Stomach (tissue), 9 donors: Measurements from ENCODE around the gene APCDD1L. TPM values are rescaled to one million over a fixed set of nuclear protein-coding genes. Genes with fewer than 3 reads are reported as not detected.

Experiments
- DNase-seq, 2 donors: peaks; one replicate each; pipeline versions ENCODE4 v3.0.0 to v3.0.0-alpha.2; 2013 to 2019
- H3K27ac ChIP-seq, 5 donors: fragments of 200-600 bp in 4 of 5; sonication (generic) in 4 of 5; one replicate each; pipeline ENCODE4 v1.5.1; 2013 to 2019; ENCODE audit warnings: mild to moderate bottlenecking in 1 of 5, moderate library complexity in 1 of 5
- H3K27me3 ChIP-seq, 3 donors: fragments of 200-600 bp; sonication (generic); one replicate each; pipeline ENCODE4 v1.5.1; 2017 to 2019; ENCODE audit warnings: mixed run types in 1 of 3
- H3K36me3 ChIP-seq, 4 donors: fragments of 200-600 bp; sonication (generic); 1 replicate in 3 of 4; 2 replicates in 1 of 4; pipeline ENCODE4 v1.5.1; 2016 to 2019
- H3K4me1 ChIP-seq, 4 donors: fragments of 200-600 bp; sonication (generic); one replicate each; pipeline ENCODE4 v1.5.1; 2016 to 2019
- H3K4me3 ChIP-seq, 4 donors: fragments of 200-600 bp; sonication (generic) in 3 of 4; one replicate each; pipeline ENCODE4 v1.5.1; 2016 to 2019; ENCODE audit warnings: mild to moderate bottlenecking in 1 of 4
- H3K9me3 ChIP-seq, 4 donors: fragments of 200-600 bp; sonication (generic); one replicate each; pipeline ENCODE4 v1.5.1; 2016 to 2019
- EP300 ChIP-seq: sonication (generic); formaldehyde crosslinking; IDR thresholded peaks from one replicate; pipeline ENCODE4 v1.6.1; 2017; ENCODE audit warnings: antibody characterized with exemption
- POLR2A ChIP-seq, 4 donors: fragments of 450-650 bp; IDR thresholded peaks; one replicate each; pipeline ENCODE4 v1.6.1; 2016; ENCODE audit warnings: antibody characterized with exemption in 4 of 4, control low read depth in 2 of 4, mild to moderate bottlenecking in 1 of 4, moderate library complexity in 1 of 4
- POLR2AphosphoS5 ChIP-seq, 3 donors: sonication (generic); formaldehyde crosslinking; IDR thresholded peaks; one replicate each; pipeline ENCODE4 v1.6.1; 2016; ENCODE audit warnings: antibody characterized with exemption in 3 of 3
- WGBS, 5 donors: extraction: QIAGEN DNeasy Blood & Tissue Kit in 3 of 5; methylation state at CpG; one replicate each; pipeline versions ENCODE4 v1.1.5 to v1.1.7; 2013 to 2018; 5-methylcytosine and 5-hydroxymethylcytosine counted together
- intact Hi-C: fragments of 100-400 bp; cut with DNase I; formaldehyde crosslinking; loops from one replicate; pipeline ENCODE4 v1.15.1; 2023; ENCODE audit warnings: low total_unique reads
- polyA plus RNA-seq, 3 donors: library from polyadenylated mRNA; stranded (reverse); fragments of 200-250 nt; gene quantifications; one replicate each; pipeline ENCODE4 v1.2.3, GENCODE V29; 2013
- total RNA-seq, 5 donors: library from RNA; depleted of rRNA; stranded (reverse); fragments of >200 nt; gene quantifications; one replicate each; pipeline versions ENCODE4 v1.1.0 to v1.2.3, GENCODE V29; 2014 to 2016
- TF ChIP-seq, protein P1 (sequence below), 7 experiments: fragments of 450-650 bp in 4 of 7; fragments of 200-600 bp in 3 of 7; sonication (generic) in 3 of 7; IDR thresholded peaks; one replicate each; pipeline ENCODE4 v1.5.1; 2016 to 2019; ENCODE audit warnings: antibody characterized with exemption in 7 of 7, control low read depth in 2 of 7, mild to moderate bottlenecking in 1 of 7
- donor health status: healthy with polysubstance abuse.
- donor health status: Bipolar disorder and iron deficiency.
- donor health status: healthy.

The APCDD1L gene
- total and polyA plus RNA-seq, 8 donors, result 0.12 to 2.0 (median 0.85) TPM; not detected in 4

DNA sequence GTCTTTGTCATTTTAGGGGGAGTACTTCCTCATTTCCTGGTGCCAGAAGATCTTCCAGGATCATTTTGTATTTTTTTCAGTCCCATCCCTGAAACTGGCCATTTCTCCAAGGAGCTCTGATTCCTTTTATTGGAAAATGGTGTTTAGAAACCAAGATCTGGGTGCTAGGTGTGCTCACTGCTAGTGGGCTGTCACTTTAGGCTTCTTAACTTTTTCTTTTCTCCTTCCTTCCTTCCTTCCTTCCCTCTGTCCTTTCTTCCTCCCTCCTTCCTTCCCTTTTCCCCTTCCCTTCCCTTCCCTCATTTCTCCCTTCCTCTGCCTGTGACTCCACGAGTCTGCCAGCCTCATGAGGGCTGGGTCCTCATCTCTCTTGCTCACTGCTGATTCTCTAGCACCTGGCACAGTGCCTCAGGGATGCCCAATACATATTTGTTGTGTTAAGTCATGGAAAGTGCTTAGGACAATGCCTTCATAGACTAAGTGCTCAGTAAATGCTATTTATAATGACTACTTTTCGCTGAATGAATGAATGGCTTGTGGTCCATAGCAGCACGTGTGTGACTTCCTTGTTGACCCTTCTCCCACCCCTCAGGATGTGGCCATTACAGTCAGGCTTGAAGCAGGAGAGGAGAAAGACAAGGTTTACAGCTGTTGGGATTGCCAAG is 36.9 kb downstream of the APCDD1L start:
- H3K4me1 ChIP-seq, result peaks cover 0 to 5% (median 1%) of the 10 kb centered on the region in 4 donors
- peaks cover 0 to 17% (median 11%) of the 10 kb centered on the region in 4 donors for H3K9me3 ChIP-seq
- 72 to 81% (median 77%) methylated on average over 3 of the region's 3 CpGs for WGBS, 5 donors
- TF ChIP-seq EP300, result no peak
- TF ChIP-seq POLR2A (IDR thresholded peaks at IDR 0.05), result no peak
- TF ChIP-seq POLR2AphosphoS5 (IDR thresholded peaks at IDR 0.05), result no peak
- TF ChIP-seq, protein P1, sequence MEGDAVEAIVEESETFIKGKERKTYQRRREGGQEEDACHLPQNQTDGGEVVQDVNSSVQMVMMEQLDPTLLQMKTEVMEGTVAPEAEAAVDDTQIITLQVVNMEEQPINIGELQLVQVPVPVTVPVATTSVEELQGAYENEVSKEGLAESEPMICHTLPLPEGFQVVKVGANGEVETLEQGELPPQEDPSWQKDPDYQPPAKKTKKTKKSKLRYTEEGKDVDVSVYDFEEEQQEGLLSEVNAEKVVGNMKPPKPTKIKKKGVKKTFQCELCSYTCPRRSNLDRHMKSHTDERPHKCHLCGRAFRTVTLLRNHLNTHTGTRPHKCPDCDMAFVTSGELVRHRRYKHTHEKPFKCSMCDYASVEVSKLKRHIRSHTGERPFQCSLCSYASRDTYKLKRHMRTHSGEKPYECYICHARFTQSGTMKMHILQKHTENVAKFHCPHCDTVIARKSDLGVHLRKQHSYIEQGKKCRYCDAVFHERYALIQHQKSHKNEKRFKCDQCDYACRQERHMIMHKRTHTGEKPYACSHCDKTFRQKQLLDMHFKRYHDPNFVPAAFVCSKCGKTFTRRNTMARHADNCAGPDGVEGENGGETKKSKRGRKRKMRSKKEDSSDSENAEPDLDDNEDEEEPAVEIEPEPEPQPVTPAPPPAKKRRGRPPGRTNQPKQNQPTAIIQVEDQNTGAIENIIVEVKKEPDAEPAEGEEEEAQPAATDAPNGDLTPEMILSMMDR (IDR thresholded peaks at IDR 0.05), result no peak
- H3K4me3 ChIP-seq, result no peak overlapping the region
- no peak for DNase-seq
- intact Hi-C loops, result no loop called here
- H3K27me3 ChIP-seq, result peaks cover 0 to 15% (median 0%) of the 10 kb centered on the region in 3 donors
- H3K27ac ChIP-seq, result no peak overlapping the region
- H3K36me3 ChIP-seq, result no peaks in the 10 kb centered on the region

DNA sequence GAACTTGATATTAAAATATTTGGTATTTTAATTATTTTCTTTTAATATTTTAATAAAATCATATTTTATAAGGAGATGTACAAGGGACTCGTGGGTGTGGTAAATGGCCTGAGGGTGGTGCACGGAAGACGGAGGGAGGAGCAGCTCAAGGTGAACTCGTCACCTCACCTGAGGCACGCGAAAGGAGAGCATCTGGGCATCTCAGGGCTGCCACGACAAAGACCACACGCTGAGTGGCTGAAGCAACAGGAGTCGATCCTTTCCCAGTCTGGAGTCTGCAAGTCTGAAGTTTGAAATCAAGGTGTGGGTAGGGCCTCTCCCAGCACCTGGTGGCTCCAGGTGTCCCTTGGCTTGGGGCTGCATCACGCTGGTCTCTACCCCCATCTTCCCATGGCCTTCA is 39.7 kb downstream of the APCDD1L start:
- Histone ChIP-seq H3K4me1 (peaks cover 0 to 9% (median 0%) of the 10 kb centered on the region in 4 donors), H3K36me3 (no peaks in the 10 kb centered on the region), H3K27ac (no peak overlapping the region), H3K9me3 (peaks cover 0 to 17% (median 11%) of the 10 kb centered on the region in 4 donors), H3K27me3 (peaks cover 0 to 5% (median 0%) of the 10 kb centered on the region in 3 donors), H3K4me3 (no peak overlapping the region)
- DNase-seq, result no peak
- TF ChIP-seq EP300 (no peak), POLR2AphosphoS5 (IDR thresholded peaks at IDR 0.05) (no peak), POLR2A (IDR thresholded peaks at IDR 0.05) (no peak)
- TF ChIP-seq, protein P1 (IDR thresholded peaks at IDR 0.05), result no peak
- intact Hi-C loops, result no loop called here
- WGBS, 5 donors, result 90 to 92% (median 91%) methylated on average over 10 of the region's 10 CpGs

DNA sequence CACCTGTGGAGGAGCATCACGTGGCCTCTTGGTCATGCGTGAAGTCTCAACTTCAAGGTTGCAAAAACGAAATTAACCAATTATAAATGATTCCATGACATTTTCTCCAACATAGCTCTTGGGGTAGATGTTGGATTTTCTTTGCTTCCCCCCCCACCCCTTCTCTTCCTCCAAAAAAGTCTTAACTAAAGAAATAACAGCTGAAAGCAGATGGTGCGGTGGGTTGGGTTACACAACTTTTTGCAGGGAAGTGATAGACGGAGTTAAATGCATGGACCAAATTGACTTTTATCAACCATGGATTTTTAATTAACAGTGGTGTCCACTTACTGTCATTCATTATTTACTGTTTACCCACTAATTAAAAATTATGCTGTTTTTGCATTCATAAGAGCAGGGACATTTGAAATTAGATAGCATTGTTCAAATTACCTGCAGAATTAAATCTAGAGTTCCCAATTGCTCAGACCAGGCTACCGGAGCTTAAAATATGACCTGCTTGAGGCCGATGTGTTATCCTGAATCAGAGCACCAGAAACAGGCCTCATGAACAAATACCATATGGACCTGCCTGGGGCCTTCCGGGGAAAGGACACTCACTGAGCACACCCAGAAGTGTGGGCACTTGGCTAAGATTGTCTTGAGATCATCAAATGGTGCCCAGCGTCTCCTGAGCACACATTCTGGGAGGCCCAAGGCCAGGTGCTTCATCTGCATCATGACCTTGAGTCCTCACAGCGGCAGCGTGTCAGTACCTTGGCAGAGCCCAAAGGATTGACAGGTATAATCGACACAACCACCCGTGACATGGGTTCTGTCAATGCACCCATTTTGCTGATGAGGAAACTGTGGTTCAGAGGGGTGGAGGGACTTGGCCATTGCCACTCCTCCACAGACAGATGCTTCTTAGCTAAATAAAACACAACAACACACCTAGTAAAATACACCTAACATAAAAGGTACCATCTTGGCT is 41.5 kb downstream of the APCDD1L start:
- peaks cover 0 to 9% (median 0%) of the 10 kb centered on the region in 4 donors for H3K4me1 ChIP-seq
- H3K36me3 ChIP-seq, result no peaks in the 10 kb centered on the region
- no peak for TF ChIP-seq POLR2AphosphoS5 (IDR thresholded peaks at IDR 0.05)
- no peak for TF ChIP-seq POLR2A (IDR thresholded peaks at IDR 0.05)
- TF ChIP-seq, protein P1 (IDR thresholded peaks at IDR 0.05), result no peak
- TF ChIP-seq EP300, result no peak
- H3K27ac ChIP-seq, result no peak overlapping the region
- DNase-seq, result no peak
- WGBS, 5 donors, result 86 to 92% (median 88%) methylated on average over 13 of the region's 13 CpGs
- intact Hi-C loops, result no loop called here
- H3K9me3 ChIP-seq, result peaks cover 0 to 17% (median 10%) of the 10 kb centered on the region in 4 donors
- H3K27me3 ChIP-seq, result no peaks in the 10 kb centered on the region
- H3K4me3 ChIP-seq, result no peak overlapping the region

DNA sequence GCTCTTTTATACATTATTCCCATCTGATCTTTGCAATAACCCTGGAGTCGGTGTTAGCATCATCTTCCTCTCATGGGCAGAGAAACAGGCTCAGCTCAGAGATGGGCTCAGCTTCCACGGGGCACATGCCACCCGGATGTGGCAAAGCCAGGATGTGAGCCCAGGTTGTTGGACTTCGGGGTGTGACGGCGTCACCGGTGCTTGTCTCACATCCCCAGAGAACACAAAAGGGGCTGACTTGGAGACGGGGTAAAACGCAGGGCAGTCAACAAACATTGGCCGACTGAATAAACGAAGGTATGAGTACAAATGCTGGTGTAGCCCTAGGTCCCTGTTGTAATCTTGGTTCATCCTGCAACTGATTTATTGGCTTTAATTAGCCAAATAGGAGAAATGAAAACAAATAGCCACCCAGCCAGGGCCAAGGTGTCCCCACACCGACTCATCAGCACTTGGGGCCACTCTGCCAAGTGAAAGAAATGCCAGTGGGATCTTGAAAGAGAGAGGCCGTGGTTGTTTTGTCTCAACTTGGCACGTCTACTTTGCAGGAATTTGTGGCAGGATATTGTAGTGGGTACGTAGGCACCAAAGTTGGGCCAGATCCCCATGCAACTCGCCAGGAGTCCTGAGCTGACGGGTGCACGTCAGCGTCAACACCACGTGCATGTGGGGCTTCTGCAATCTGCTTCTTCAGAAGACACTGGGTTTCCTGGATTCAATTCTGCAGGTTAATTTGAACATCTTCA is 42.8 kb downstream of the APCDD1L start:
- TF ChIP-seq POLR2A (IDR thresholded peaks at IDR 0.05), result no peak
- TF ChIP-seq POLR2AphosphoS5 (IDR thresholded peaks at IDR 0.05), result no peak
- TF ChIP-seq, protein P1 (IDR thresholded peaks at IDR 0.05), result no peak
- TF ChIP-seq EP300, result no peak
- intact Hi-C loops, result no loop called here
- H3K27ac ChIP-seq, result no peak overlapping the region
- H3K36me3 ChIP-seq, result no peaks in the 10 kb centered on the region
- H3K4me3 ChIP-seq, result no peak overlapping the region
- DNase-seq, result no peak
- H3K27me3 ChIP-seq, result peaks cover 0 to 3% (median 0%) of the 10 kb centered on the region in 3 donors
- 69 to 81% (median 75%) methylated on average over 20 of the region's 20 CpGs for WGBS, 5 donors
- H3K4me1 ChIP-seq, result peaks cover 0 to 9% (median 0%) of the 10 kb centered on the region in 4 donors
- H3K9me3 ChIP-seq, result peaks cover 0 to 6% (median 0%) of the 10 kb centered on the region in 4 donors
